PC-9 (cell line): ENCODE data around the gene EML6.

Source experiments
- EZH2 ChIP-seq: fragments of 200-600 bp; sonication (generic); IDR thresholded peaks from 2 replicates; pipeline ENCODE4 v1.8.0; 2017; ENCODE audit warnings: antibody characterized with exemption, low read depth
- TF ChIP-seq, protein P1 (sequence below): fragments of 200-600 bp; sonication (generic); conservative IDR thresholded peaks from 2 replicates; pipeline ENCODE4 v1.6.1; 2017; ENCODE audit warnings: mixed run types, antibody characterized with exemption, mild to moderate bottlenecking, moderate library complexity

DNA sequence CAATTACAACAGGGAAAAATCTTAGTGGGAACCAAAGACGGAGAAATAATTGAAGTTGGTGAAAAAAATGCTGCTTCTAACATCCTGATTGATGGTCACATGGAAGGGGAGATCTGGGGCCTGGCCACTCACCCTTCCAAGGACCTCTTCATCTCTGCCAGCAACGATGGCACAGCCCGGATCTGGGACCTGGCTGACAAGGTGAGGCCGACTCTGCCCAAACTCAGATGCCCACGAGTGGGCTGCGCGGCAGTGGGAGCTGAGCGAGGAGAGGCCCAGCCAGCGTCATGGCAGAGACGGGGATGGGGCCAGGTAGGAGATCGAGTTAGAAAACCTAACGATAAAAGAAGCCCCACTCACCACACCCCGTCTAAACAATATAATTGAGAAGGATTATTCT, 239.0 kb downstream of the EML6 start:
- TF ChIP-seq, protein P1, sequence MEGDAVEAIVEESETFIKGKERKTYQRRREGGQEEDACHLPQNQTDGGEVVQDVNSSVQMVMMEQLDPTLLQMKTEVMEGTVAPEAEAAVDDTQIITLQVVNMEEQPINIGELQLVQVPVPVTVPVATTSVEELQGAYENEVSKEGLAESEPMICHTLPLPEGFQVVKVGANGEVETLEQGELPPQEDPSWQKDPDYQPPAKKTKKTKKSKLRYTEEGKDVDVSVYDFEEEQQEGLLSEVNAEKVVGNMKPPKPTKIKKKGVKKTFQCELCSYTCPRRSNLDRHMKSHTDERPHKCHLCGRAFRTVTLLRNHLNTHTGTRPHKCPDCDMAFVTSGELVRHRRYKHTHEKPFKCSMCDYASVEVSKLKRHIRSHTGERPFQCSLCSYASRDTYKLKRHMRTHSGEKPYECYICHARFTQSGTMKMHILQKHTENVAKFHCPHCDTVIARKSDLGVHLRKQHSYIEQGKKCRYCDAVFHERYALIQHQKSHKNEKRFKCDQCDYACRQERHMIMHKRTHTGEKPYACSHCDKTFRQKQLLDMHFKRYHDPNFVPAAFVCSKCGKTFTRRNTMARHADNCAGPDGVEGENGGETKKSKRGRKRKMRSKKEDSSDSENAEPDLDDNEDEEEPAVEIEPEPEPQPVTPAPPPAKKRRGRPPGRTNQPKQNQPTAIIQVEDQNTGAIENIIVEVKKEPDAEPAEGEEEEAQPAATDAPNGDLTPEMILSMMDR: no peak
- TF ChIP-seq EZH2: no peak
